HEK293 (cell line): ENCODE data around the gene NSMCE3.

ENCODE experiments used
- CTCF ChIA-PET: fragments of 350-600 bp; formaldehyde crosslinking; extraction: SDS; loops from one replicate; lab custom pipeline; 2021; ENCODE audit warnings: antibody characterized with exemption; lab: Yijun Ruan, JAX
- POLR2A ChIA-PET: fragments of 300-600 bp; formaldehyde crosslinking; extraction: SDS; loops from one replicate; lab custom pipeline; 2020; ENCODE audit warnings: antibody characterized with exemption, inconsistent platforms; lab: Yijun Ruan, JAX
- H3K27ac ChIP-seq: fragments of 200-500 bp; sonication (Bioruptor generic); 2 replicates; pipeline ENCODE4 v1.5.1; 2014; ENCODE audit warnings: low read depth, low read length, control low read depth, inconsistent platforms; ENCODE audit errors: extremely low read depth
- H3K36me3 ChIP-seq, 2 experiments: fragments of 200-500 bp in 1 of 2; sonication (Bioruptor generic) in 1 of 2; 1 replicate in 1 of 2; 2 replicates in 1 of 2; pipeline ENCODE4 v1.5.1; 2014 to 2017; ENCODE audit warnings: inconsistent platforms in 2 of 2, low read length in 2 of 2; ENCODE audit not compliant: control insufficient read depth in 2 of 2, insufficient read depth in 1 of 2
- H3K4me1 ChIP-seq: fragments of 200-500 bp; sonication (Bioruptor generic); 2 replicates; pipeline ENCODE4 v1.5.1; 2014; ENCODE audit warnings: mild to moderate bottlenecking, low read length, inconsistent platforms; ENCODE audit not compliant: control insufficient read depth, insufficient read depth
- H3K4me3 ChIP-seq: 2 replicates; pipeline ENCODE4 v1.5.1; 2011; ENCODE audit warnings: low read depth, mild to moderate bottlenecking, control low read depth, low read length, moderate library complexity
- H3K9me3 ChIP-seq: fragments of 200-500 bp; sonication (Bioruptor generic); 2 replicates; pipeline ENCODE4 v1.5.1; 2014; ENCODE audit warnings: low read depth, low read length, inconsistent platforms; ENCODE audit not compliant: control insufficient read depth, insufficient read depth
- GLIS1 ChIP-seq: fragments of 450-650 bp; formaldehyde crosslinking; IDR thresholded peaks from 2 replicates; pipeline ENCODE4 v1.5.1; 2016; ENCODE audit warnings: missing biosample characterization, missing genetic modification characterization
- PRDM4 ChIP-seq: fragments of 450-650 bp; formaldehyde crosslinking; IDR thresholded peaks from 2 replicates; pipeline ENCODE4 v1.5.1; 2017; ENCODE audit warnings: missing biosample characterization, missing genetic modification characterization
- REST ChIP-seq: fragments of 450-650 bp; formaldehyde crosslinking; IDR thresholded peaks from 2 replicates; pipeline ENCODE4 v1.5.1; 2016; ENCODE audit warnings: missing biosample characterization, missing genetic modification characterization
- ZBTB44 ChIP-seq: fragments of 450-650 bp; IDR thresholded peaks from 2 replicates; pipeline ENCODE4 v1.5.1; 2018; ENCODE audit warnings: missing biosample characterization, mild to moderate bottlenecking, missing genetic modification characterization
- ZBTB49 ChIP-seq: fragments of 450-650 bp; formaldehyde crosslinking; IDR thresholded peaks from 2 replicates; pipeline ENCODE4 v1.5.1; 2016; ENCODE audit warnings: missing biosample characterization, missing genetic modification characterization, low read depth
- ZIC2 ChIP-seq: fragments of 450-650 bp; formaldehyde crosslinking; IDR thresholded peaks from 2 replicates; pipeline ENCODE4 v1.5.1; 2016; ENCODE audit warnings: missing biosample characterization, missing genetic modification characterization
- ZNF10 ChIP-seq: fragments of 450-650 bp; formaldehyde crosslinking; IDR thresholded peaks from 2 replicates; pipeline ENCODE4 v1.5.1; 2017; ENCODE audit warnings: missing biosample characterization, missing genetic modification characterization
- ZNF140 ChIP-seq: fragments of 450-650 bp; formaldehyde crosslinking; IDR thresholded peaks from 2 replicates; pipeline ENCODE4 v1.5.1; 2016; ENCODE audit warnings: missing biosample characterization, missing genetic modification characterization
- ZNF184 ChIP-seq: fragments of 450-650 bp; IDR thresholded peaks from 2 replicates; pipeline ENCODE4 v1.5.1; 2018; ENCODE audit warnings: missing biosample characterization, mild to moderate bottlenecking, missing genetic modification characterization
- ZNF280C ChIP-seq: fragments of 450-650 bp; formaldehyde crosslinking; IDR thresholded peaks from 2 replicates; pipeline ENCODE4 v1.5.1; 2016; ENCODE audit warnings: missing biosample characterization, missing genetic modification characterization
- ZNF280D ChIP-seq: fragments of 450-650 bp; formaldehyde crosslinking; IDR thresholded peaks from 2 replicates; pipeline ENCODE4 v1.5.1; 2016; ENCODE audit warnings: missing biosample characterization, missing genetic modification characterization
- ZNF654 ChIP-seq: fragments of 450-650 bp; formaldehyde crosslinking; IDR thresholded peaks from 2 replicates; pipeline ENCODE4 v1.5.1; 2016; ENCODE audit warnings: low read depth, missing biosample characterization, missing genetic modification characterization

The NSMCE3 gene

GRCh38 chr15:29244544-29244943 lies 25.1 kb downstream of the NSMCE3 start:
- POLR2A ChIA-PET = no interaction called here
- Histone ChIP-seq H3K27ac (no peak overlapping the region), H3K36me3 (no peaks in the 10 kb centered on the region), H3K4me3 (no peak overlapping the region), H3K9me3 (no peaks in the 10 kb centered on the region)
- CTCF ChIA-PET = no interaction called here
- TF ChIP-seq GLIS1 (tag by site-specific recombination) = peak; percentile 76
- TF ChIP-seq ZIC2 = peak; percentile 98
- TF ChIP-seq ZNF280C (tag by site-specific recombination) = no peak
- no peak for TF ChIP-seq REST (tag by site-specific recombination)
- TF ChIP-seq PRDM4 (tag by site-specific recombination) = peak; percentile 78
- no peak for TF ChIP-seq ZNF184 (tag by site-specific recombination)
- TF ChIP-seq, all 188 proteins: peak for 3
- peaks cover 5% of the 10 kb centered on the region for H3K4me1 ChIP-seq

- POLR2A ChIA-PET = no interaction called here
- CTCF ChIA-PET = no interaction called here
- H3K4me3 ChIP-seq = no peak overlapping the region
- TF ChIP-seq ZNF654 (no peak), ZBTB49 (tag by site-specific recombination) (no peak)
- no peaks in the 10 kb centered on the region for H3K36me3 ChIP-seq
- no peak overlapping the region for H3K27ac ChIP-seq
- H3K9me3 ChIP-seq = no peaks in the 10 kb centered on the region
- H3K4me1 ChIP-seq = peaks cover 5% of the 10 kb centered on the region
Observed at GRCh38 chr15:29244123-29244522, 25.5 kb downstream of the NSMCE3 start.

- CTCF ChIA-PET = interaction anchor here (0.6 kb wide), 1 partner anchor 30 kb away, joined by 5 read pairs; no protein-coding TSS in a partner anchor
- TF ChIP-seq ZNF140 (no peak), ZNF280D (no peak), ZBTB44 (tag by site-specific recombination) (no peak), ZNF10 (tag by site-specific recombination) (no peak)
Observed at GRCh38 chr15:29242456-29243242, 27.0 kb downstream of the NSMCE3 start.

More at GRCh38 chr15:29242456-29243242, 27.0 kb downstream of the NSMCE3 start:
- Histone ChIP-seq H3K36me3 (no peaks in the 10 kb centered on the region), H3K27ac (no peak overlapping the region), H3K4me1 (peaks cover 5% of the 10 kb centered on the region), H3K9me3 (no peaks in the 10 kb centered on the region), H3K4me3 (no peak overlapping the region)
- POLR2A ChIA-PET = no interaction called here
